PFSK-1 (cell line): ENCODE results near the gene RFFL.

Experiments
- FOXP2 ChIP-seq: optimal IDR thresholded peaks from 2 replicates; pipeline ENCODE3; 2011; ENCODE audit warnings: borderline replicate concordance, control low read depth, inconsistent platforms; ENCODE audit not compliant: insufficient read depth; ENCODE audit errors: extremely low read length, extremely low read depth
- POLR2AphosphoS5 ChIP-seq: IDR thresholded peaks from 2 replicates; pipeline ENCODE4 v1.6.1; 2012; ENCODE audit warnings: low read depth, mild to moderate bottlenecking, control low read depth, low read length, moderate library complexity
- SIN3A ChIP-seq: IDR thresholded peaks from 2 replicates; pipeline ENCODE4 v1.6.1; 2012; ENCODE audit warnings: mild to moderate bottlenecking, low read length, moderate library complexity, borderline replicate concordance; ENCODE audit not compliant: insufficient read depth
- TAF1 ChIP-seq: IDR thresholded peaks from 2 replicates; pipeline ENCODE4 v1.6.1; 2012; ENCODE audit warnings: low read length, control low read depth, borderline replicate concordance; ENCODE audit not compliant: insufficient read depth
- TF ChIP-seq, protein P1 (sequence below), 2 experiments: IDR thresholded peaks; 2 replicates each; pipeline versions ENCODE4 v1.6.1 to v1.8.0; 2011 to 2012; ENCODE audit warnings: low read depth in 2 of 2, low read length in 2 of 2, control low read depth in 1 of 2, inconsistent platforms in 1 of 2, mild to moderate bottlenecking in 1 of 2, moderate library complexity in 1 of 2; ENCODE audit not compliant: insufficient read depth in 1 of 2

The RFFL gene

DNA sequence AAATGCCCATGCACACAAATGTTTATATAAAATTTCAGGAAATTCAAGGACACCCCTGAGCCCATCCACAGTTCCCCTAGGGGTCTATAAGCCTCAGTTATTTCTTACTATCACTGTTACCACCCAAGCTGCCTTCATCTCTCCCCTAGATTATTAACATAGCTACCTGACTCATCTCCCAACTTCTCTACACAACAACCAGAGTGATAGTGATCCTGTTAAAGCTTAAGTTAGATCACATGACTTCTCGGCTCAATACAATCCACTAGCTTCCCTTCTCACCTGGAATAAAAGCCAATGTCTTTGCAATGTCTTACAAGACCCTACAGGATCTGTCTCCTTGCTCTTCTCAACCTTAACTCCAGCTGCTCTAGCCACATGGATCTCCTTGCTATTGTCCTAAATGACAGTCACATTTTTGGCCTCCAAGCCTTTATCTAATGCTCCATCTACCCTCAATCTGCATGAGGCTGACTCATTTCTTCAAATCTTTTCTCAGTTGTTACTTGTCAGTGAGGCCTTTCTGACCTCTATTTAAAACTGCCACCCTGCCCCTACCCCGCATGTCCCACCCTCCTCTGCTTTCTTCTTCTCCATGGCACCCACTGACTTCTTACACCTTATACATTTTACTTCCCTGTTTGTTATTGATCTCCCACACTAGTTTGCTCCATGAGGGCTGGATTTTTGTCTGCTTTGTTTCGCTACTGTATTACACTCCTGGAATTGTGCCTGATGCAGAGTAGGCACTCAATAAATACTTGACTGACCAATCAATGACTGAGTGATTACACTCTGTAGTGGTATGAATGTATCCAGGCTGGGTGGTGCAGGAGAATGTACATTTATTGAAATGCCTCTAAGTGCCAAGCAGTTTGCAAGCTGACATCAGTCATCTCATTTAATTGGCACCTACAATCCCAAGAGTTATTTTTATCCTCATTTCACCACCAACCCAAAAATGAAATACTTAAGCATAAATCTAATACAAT lies 88.4 kb downstream of the RFFL start:
- no peak for TF ChIP-seq SIN3A

DNA sequence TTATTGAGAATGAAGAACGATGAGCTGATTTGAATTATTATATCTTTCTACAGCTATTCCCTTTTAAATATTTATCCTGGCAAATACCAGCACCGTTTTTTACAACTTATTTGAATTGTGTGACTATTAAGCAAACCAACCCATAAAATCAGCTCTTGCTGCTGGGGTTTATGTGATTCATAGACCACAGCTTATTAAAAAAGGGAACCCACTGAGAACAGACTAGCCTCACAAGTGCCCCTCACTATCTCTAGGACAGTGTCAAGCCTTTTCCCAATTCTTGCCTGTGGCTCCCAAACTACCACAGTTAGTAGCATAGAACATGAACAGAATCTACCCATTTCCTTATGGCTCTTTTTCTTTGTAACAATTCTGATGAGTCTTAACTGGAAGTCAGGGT lies 89.3 kb downstream of the RFFL start:
- no peak for TF ChIP-seq FOXP2
- TF ChIP-seq SIN3A, result no peak
- TF ChIP-seq, protein P1, sequence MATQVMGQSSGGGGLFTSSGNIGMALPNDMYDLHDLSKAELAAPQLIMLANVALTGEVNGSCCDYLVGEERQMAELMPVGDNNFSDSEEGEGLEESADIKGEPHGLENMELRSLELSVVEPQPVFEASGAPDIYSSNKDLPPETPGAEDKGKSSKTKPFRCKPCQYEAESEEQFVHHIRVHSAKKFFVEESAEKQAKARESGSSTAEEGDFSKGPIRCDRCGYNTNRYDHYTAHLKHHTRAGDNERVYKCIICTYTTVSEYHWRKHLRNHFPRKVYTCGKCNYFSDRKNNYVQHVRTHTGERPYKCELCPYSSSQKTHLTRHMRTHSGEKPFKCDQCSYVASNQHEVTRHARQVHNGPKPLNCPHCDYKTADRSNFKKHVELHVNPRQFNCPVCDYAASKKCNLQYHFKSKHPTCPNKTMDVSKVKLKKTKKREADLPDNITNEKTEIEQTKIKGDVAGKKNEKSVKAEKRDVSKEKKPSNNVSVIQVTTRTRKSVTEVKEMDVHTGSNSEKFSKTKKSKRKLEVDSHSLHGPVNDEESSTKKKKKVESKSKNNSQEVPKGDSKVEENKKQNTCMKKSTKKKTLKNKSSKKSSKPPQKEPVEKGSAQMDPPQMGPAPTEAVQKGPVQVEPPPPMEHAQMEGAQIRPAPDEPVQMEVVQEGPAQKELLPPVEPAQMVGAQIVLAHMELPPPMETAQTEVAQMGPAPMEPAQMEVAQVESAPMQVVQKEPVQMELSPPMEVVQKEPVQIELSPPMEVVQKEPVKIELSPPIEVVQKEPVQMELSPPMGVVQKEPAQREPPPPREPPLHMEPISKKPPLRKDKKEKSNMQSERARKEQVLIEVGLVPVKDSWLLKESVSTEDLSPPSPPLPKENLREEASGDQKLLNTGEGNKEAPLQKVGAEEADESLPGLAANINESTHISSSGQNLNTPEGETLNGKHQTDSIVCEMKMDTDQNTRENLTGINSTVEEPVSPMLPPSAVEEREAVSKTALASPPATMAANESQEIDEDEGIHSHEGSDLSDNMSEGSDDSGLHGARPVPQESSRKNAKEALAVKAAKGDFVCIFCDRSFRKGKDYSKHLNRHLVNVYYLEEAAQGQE (IDR thresholded peaks at IDR 0.05; ENCODE audit: insufficient read depth in 1 of 2, low read depth in 2 of 2, low read length in 2 of 2), result no peak
- no peak for TF ChIP-seq POLR2AphosphoS5
- TF ChIP-seq TAF1, result no peak

- peak; percentile 92; the same call in 1 of the 2 replicates for TF ChIP-seq TAF1
- TF ChIP-seq, protein P1 (IDR thresholded peaks at IDR 0.05; ENCODE audit: insufficient read depth in 1 of 2, low read depth in 2 of 2, low read length in 2 of 2), result 0 out of 4 replicates have a peak, but pooled peaks of 1 of the 2 experiments have one; percentile 36
- peak; percentile 95 for TF ChIP-seq POLR2AphosphoS5
- TF ChIP-seq FOXP2, result no peak
- no peak for TF ChIP-seq SIN3A
These were observed 102.2 kb downstream of the RFFL start, which contains the start of the genes CCT6B and ZNF830 for GRCh38 chr17:34961093-34961911. Gene CCT6B (minus strand): TSS chr17:34961460. CDS start chr17:34961393, 67 bp downstream. Gene ZNF830 (plus strand): TSS chr17:34961540. CDS start chr17:34961567, 27 bp downstream.

DNA sequence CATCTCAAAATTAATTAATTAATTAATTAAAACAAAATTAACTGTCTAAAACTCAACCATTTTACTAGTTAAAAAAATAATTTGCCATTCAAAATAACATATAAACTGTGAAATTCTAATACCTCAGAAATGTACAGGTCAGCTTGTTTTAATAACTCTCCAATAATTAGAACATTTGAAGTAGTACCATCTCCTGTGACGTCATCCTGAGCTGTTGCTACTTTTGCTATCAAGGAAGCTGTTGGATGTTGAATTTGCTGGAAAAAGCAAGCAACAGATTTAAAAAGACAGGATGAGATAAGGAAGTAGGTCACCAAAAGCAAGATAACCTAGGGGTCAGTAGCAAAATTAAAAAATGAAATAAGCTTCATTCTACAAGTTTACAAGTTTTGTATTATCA lies 105.1 kb downstream of the RFFL start:
- TF ChIP-seq, protein P1 (IDR thresholded peaks at IDR 0.05; ENCODE audit: insufficient read depth in 1 of 2, low read depth in 2 of 2, low read length in 2 of 2), result no peak
- no peak for TF ChIP-seq TAF1
- TF ChIP-seq SIN3A, result no peak
- TF ChIP-seq POLR2AphosphoS5, result no peak
- TF ChIP-seq FOXP2, result no peak
